NCI-H128 (cell line): ENCODE results near the gene FAM20C.
"Not testable (repeated sequence)": the region's sequence is repeated elsewhere in the genome, so short reads cannot be mapped to it uniquely, and the experiment has no call there.

Experiments used
- DNase-seq: peaks from one replicate; lab custom pipeline; 2025; ENCODE audit not compliant: unreplicated experiment; lab: John Stamatoyannopoulos, UW

FAM20C gene

GRCh38 chr7:191105-191980 lies 1.0 kb upstream of the FAM20C start:
- DNase-seq, result no peak

- no peak for DNase-seq
Observed at GRCh38 chr7:192701-193480, 520 bp downstream of the FAM20C start.

GRCh38 chr7:193481-194251 lies 1.3 kb downstream of the FAM20C start:
- no peak for DNase-seq

DNA sequence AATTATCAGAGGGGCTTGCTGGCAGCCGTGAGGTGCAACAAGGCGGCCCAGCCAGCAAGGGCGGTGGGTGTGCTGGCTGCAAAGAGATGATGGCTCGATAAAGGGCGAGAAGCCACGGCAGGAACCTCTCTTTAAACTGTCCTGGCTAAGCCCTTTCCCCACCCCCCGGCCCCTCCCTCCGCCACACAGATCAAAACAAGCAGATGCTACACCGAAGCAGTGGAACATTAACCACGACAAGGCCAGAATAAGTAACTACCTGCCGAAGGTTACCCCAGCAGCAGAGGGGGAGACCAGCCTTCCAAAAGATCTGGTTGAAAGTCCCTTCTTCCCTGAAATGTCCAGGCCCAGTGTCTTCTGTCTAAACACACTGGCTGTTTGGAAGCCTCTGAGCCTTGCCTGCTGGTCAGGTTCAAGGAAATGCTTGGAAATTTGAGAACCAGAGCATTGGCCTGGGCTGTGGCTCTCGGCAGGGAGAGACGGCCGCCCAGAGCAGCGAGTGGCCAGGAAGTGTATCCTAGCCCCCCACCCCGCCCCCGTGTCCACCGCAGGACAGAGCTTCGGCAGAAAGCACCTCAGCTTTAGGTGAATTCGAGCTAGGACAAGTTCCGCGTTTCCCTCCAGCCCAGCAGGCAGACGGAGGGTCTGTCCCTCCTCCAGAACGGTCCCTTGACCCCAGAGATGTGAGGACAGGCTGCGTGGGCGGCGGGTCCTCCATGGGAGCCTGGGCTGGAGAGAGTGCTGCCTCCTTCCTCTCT lies 2.1 kb downstream of the FAM20C start:
- DNase-seq, result no peak

- no peak for DNase-seq
Observed at GRCh38 chr7:195010-195829, 2.8 kb downstream of the FAM20C start.

GRCh38 chr7:195830-196128 lies 3.4 kb downstream of the FAM20C start:
- no peak for DNase-seq

- DNase-seq, result no peak
Observed at GRCh38 chr7:196283-196682, 3.9 kb downstream of the FAM20C start.

GRCh38 chr7:196778-197321 lies 4.5 kb downstream of the FAM20C start:
- DNase-seq, result no peak

DNA sequence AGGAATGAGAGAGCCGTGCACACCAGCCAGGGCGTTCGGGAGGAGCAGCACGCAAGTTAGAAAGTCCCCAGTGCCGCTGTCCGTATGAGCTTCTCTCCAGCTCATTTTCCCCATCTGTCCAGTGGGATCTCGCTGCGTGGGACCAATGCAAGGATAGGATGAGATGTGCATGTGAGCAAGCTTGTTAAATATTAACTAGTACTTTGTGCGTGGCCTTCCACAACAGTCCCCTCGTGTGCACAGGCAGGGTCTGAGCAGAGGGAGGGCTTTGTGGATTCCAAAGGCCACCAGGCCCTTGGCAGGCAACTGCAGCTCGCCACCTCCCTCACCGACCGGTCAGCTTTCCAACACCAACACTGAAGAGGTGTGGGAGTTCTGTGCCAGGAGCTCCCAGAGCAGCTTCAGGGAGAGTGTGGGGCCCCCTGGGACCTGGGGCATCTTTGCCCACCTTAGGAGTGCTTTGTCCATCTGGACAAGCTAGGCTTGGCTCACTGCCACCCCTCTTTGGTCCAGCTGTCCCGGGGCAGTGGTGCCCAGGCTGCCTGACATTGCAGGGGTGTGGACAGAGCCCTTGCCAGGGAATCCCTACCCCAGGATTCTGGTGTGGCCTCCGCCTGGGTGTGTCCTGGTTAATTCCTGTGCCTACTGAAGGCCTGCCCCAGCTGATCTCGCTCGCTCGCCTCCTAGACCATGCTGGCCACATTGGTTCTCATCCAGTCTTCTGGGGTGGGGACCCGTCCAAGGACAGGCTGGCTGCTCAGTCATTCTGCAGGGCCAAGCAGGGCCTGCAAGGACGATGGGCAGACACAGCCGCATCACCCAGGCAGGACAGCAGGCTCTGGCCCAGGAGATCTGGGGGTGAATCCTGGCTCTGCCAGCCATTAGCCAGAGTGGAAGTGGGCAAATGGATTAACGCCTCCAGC lies 5.3 kb downstream of the FAM20C start:
- DNase-seq, result no peak

GRCh38 chr7:199483-200249 lies 7.3 kb downstream of the FAM20C start:
- DNase-seq, result no peak

GRCh38 chr7:200290-200689 lies 7.9 kb downstream of the FAM20C start:
- DNase-seq, result no peak

GRCh38 chr7:200704-201103 lies 8.3 kb downstream of the FAM20C start:
- DNase-seq, result no peak

GRCh38 chr7:204326-204725 lies 12.0 kb downstream of the FAM20C start:
- no peak for DNase-seq

GRCh38 chr7:205115-206010 lies 13.0 kb downstream of the FAM20C start:
- no peak for DNase-seq

GRCh38 chr7:206351-206750 lies 14.0 kb downstream of the FAM20C start:
- not testable (repeated sequence) for DNase-seq

- no peak for DNase-seq
Observed at GRCh38 chr7:207418-208129, 15.2 kb downstream of the FAM20C start.
